Nephron progenitor cell (in vitro differentiated cells): ENCODE measurements around the gene ALX1.

Source experiments
- DNase-seq: peaks from one replicate; pipeline ENCODE4 v3.0.0; 2021
- H3K27ac Mint-ChIP-seq: 2 replicates; pipeline ENCODE4 v1.8.0; 2021; ENCODE audit warnings: mild to moderate bottlenecking, moderate library complexity, mixed read lengths
- H3K27me3 Mint-ChIP-seq: 2 replicates; pipeline ENCODE4 v1.8.0; 2021; ENCODE audit warnings: mild to moderate bottlenecking, low read depth, mixed read lengths; ENCODE audit not compliant: poor library complexity
- H3K36me3 Mint-ChIP-seq: 2 replicates; pipeline ENCODE4 v1.8.0; 2021; ENCODE audit warnings: low read depth, mixed read lengths
- H3K4me1 Mint-ChIP-seq: 2 replicates; pipeline ENCODE4 v1.8.0; 2021; ENCODE audit warnings: mixed read lengths
- H3K4me3 Mint-ChIP-seq: 2 replicates; pipeline ENCODE4 v1.8.0; 2021; ENCODE audit warnings: mild to moderate bottlenecking, moderate library complexity, mixed read lengths
- H3K9me3 Mint-ChIP-seq: 2 replicates; pipeline ENCODE4 v1.8.0; 2021; ENCODE audit warnings: mild to moderate bottlenecking, moderate library complexity, mixed read lengths
- TF ChIP-seq, protein P1 (sequence below): fragments of 200-600 bp; sonication (generic); IDR thresholded peaks from 2 replicates; pipeline ENCODE4 v1.5.0; 2021; ENCODE audit warnings: antibody characterized with exemption

The ALX1 gene

DNA sequence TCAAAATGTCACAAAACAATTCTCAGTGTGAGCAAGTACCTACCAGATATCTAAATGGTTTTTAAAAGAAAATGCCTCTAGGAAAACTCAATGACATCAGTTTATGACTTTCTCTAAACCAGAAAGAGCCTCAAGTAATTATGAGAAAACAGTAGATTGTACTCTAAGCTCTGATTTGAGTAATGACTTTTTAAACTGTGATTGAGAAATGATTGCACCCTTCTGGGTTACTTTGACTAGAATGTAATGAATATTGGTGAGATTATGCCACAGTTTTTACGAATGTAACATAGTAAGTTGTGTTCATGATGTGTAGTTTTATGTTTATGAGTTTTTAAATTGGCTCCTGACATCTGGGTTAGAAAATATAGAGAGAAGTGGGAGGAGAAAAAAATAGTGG is 68.8 kb downstream of the ALX1 start:
- TF ChIP-seq, protein P1, sequence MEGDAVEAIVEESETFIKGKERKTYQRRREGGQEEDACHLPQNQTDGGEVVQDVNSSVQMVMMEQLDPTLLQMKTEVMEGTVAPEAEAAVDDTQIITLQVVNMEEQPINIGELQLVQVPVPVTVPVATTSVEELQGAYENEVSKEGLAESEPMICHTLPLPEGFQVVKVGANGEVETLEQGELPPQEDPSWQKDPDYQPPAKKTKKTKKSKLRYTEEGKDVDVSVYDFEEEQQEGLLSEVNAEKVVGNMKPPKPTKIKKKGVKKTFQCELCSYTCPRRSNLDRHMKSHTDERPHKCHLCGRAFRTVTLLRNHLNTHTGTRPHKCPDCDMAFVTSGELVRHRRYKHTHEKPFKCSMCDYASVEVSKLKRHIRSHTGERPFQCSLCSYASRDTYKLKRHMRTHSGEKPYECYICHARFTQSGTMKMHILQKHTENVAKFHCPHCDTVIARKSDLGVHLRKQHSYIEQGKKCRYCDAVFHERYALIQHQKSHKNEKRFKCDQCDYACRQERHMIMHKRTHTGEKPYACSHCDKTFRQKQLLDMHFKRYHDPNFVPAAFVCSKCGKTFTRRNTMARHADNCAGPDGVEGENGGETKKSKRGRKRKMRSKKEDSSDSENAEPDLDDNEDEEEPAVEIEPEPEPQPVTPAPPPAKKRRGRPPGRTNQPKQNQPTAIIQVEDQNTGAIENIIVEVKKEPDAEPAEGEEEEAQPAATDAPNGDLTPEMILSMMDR, result no peak
- H3K4me3 Mint-ChIP-seq, result no peak overlapping the region
- no peak for DNase-seq
- peaks cover 4% of the 10 kb centered on the region for H3K4me1 Mint-ChIP-seq
- no peak overlapping the region for H3K27ac Mint-ChIP-seq
- no peaks in the 10 kb centered on the region for H3K9me3 Mint-ChIP-seq
- H3K27me3 Mint-ChIP-seq, result peaks cover 2% of the 10 kb centered on the region
- H3K36me3 Mint-ChIP-seq, result no peaks in the 10 kb centered on the region

DNA sequence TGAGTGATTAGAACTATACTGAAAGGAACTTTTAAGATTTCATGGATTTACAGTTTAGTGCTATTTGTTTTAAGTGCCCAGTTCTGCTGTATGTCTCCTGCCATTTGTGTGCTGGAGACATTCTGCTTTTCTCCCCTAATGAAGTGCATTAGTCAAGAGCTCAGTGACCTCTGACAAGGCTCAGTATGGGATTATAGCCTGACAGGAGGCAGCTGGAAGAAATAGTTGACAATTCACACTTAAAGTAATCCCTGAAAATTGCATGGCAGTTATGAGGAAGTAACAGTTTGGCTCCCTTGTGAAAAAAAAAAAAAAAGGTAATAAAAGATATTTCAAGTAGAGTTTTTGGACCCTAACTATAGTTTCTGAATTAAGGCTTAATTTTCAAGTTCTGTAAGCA is 70.3 kb downstream of the ALX1 start:
- DNase-seq, result no peak
- H3K4me1 Mint-ChIP-seq, result peaks cover 20% of the 10 kb centered on the region
- no peaks in the 10 kb centered on the region for H3K9me3 Mint-ChIP-seq
- TF ChIP-seq, protein P1, result no peak
- H3K4me3 Mint-ChIP-seq, result no peak overlapping the region
- H3K27me3 Mint-ChIP-seq, result peaks cover 4% of the 10 kb centered on the region
- H3K36me3 Mint-ChIP-seq, result no peaks in the 10 kb centered on the region
- peak overlapping the region; percentile 18 for H3K27ac Mint-ChIP-seq
